ENCODE data around the gene PEPD.

PEPD gene

GRCh38 chr19:33504058-33504444, 17.5 kb downstream of the PEPD start:
- no peaks in the 10 kb centered on the region for H3K4me1 ChIP-seq (ENCODE audit: control insufficient read depth, insufficient read depth, low read length)
- H3K36me3 ChIP-seq (ENCODE audit: control insufficient read depth, insufficient read depth, low read length): peaks cover 25% of the 10 kb centered on the region
- H3K27ac ChIP-seq (ENCODE audit: low read depth, low read length): no peak overlapping the region
- no peak overlapping the region for H3K4me3 ChIP-seq (ENCODE audit: low read depth, low read length)
- H3K27me3 ChIP-seq (ENCODE audit: control insufficient read depth, insufficient read depth, low read length): no peaks in the 10 kb centered on the region
- H3K9me3 ChIP-seq (ENCODE audit: control insufficient read depth, insufficient read depth, low read length): no peaks in the 10 kb centered on the region
- no peak overlapping the region for H3K9ac ChIP-seq (ENCODE audit: low read depth, low read length)

- Histone ChIP-seq H3K27ac (ENCODE audit: low read depth, low read length) (no peak overlapping the region), H3K4me3 (ENCODE audit: low read depth, low read length) (no peak overlapping the region), H3K9me3 (ENCODE audit: control insufficient read depth, insufficient read depth, low read length) (no peaks in the 10 kb centered on the region), H3K9ac (ENCODE audit: low read depth, low read length) (no peak overlapping the region), H3K36me3 (ENCODE audit: control insufficient read depth, insufficient read depth, low read length) (peaks cover 25% of the 10 kb centered on the region), H3K27me3 (ENCODE audit: control insufficient read depth, insufficient read depth, low read length) (no peaks in the 10 kb centered on the region), H3K4me1 (ENCODE audit: control insufficient read depth, insufficient read depth, low read length) (no peaks in the 10 kb centered on the region)
These were observed 18.0 kb downstream of the PEPD start for GRCh38 chr19:33503433-33504057.

- Histone ChIP-seq H3K9ac (ENCODE audit: low read depth, low read length) (no peak overlapping the region), H3K4me1 (ENCODE audit: control insufficient read depth, insufficient read depth, low read length) (no peaks in the 10 kb centered on the region), H3K36me3 (ENCODE audit: control insufficient read depth, insufficient read depth, low read length) (peaks cover 28% of the 10 kb centered on the region), H3K27me3 (ENCODE audit: control insufficient read depth, insufficient read depth, low read length) (no peaks in the 10 kb centered on the region), H3K9me3 (ENCODE audit: control insufficient read depth, insufficient read depth, low read length) (no peaks in the 10 kb centered on the region), H3K27ac (ENCODE audit: low read depth, low read length) (no peak overlapping the region), H3K4me3 (ENCODE audit: low read depth, low read length) (no peak overlapping the region)
These were observed 18.6 kb downstream of the PEPD start for GRCh38 chr19:33503030-33503429.

GRCh38 chr19:33502521-33502920, 19.1 kb downstream of the PEPD start:
- Histone ChIP-seq H3K4me1 (ENCODE audit: control insufficient read depth, insufficient read depth, low read length) (no peaks in the 10 kb centered on the region), H3K9ac (ENCODE audit: low read depth, low read length) (no peak overlapping the region), H3K4me3 (ENCODE audit: low read depth, low read length) (no peak overlapping the region), H3K9me3 (ENCODE audit: control insufficient read depth, insufficient read depth, low read length) (no peaks in the 10 kb centered on the region), H3K36me3 (ENCODE audit: control insufficient read depth, insufficient read depth, low read length) (peaks cover 30% of the 10 kb centered on the region), H3K27ac (ENCODE audit: low read depth, low read length) (no peak overlapping the region), H3K27me3 (ENCODE audit: control insufficient read depth, insufficient read depth, low read length) (no peaks in the 10 kb centered on the region)

- Histone ChIP-seq H3K9ac (ENCODE audit: low read depth, low read length) (no peak overlapping the region), H3K9me3 (ENCODE audit: control insufficient read depth, insufficient read depth, low read length) (no peaks in the 10 kb centered on the region), H3K27ac (ENCODE audit: low read depth, low read length) (no peak overlapping the region), H3K4me3 (ENCODE audit: low read depth, low read length) (no peak overlapping the region), H3K4me1 (ENCODE audit: control insufficient read depth, insufficient read depth, low read length) (no peaks in the 10 kb centered on the region), H3K36me3 (ENCODE audit: control insufficient read depth, insufficient read depth, low read length) (peaks cover 33% of the 10 kb centered on the region), H3K27me3 (ENCODE audit: control insufficient read depth, insufficient read depth, low read length) (no peaks in the 10 kb centered on the region)
These were observed 19.8 kb downstream of the PEPD start for GRCh38 chr19:33501693-33502356.

- Histone ChIP-seq H3K4me1 (ENCODE audit: control insufficient read depth, insufficient read depth, low read length) (no peaks in the 10 kb centered on the region), H3K27me3 (ENCODE audit: control insufficient read depth, insufficient read depth, low read length) (no peaks in the 10 kb centered on the region), H3K27ac (ENCODE audit: low read depth, low read length) (no peak overlapping the region), H3K4me3 (ENCODE audit: low read depth, low read length) (no peak overlapping the region), H3K9me3 (ENCODE audit: control insufficient read depth, insufficient read depth, low read length) (no peaks in the 10 kb centered on the region), H3K36me3 (ENCODE audit: control insufficient read depth, insufficient read depth, low read length) (peaks cover 33% of the 10 kb centered on the region), H3K9ac (ENCODE audit: low read depth, low read length) (no peak overlapping the region)
These were observed 20.6 kb downstream of the PEPD start for GRCh38 chr19:33500991-33501390.

- no peaks in the 10 kb centered on the region for H3K4me1 ChIP-seq (ENCODE audit: control insufficient read depth, insufficient read depth, low read length)
- no peak overlapping the region for H3K4me3 ChIP-seq (ENCODE audit: low read depth, low read length)
- H3K27me3 ChIP-seq (ENCODE audit: control insufficient read depth, insufficient read depth, low read length): no peaks in the 10 kb centered on the region
- no peaks in the 10 kb centered on the region for H3K9me3 ChIP-seq (ENCODE audit: control insufficient read depth, insufficient read depth, low read length)
- H3K36me3 ChIP-seq (ENCODE audit: control insufficient read depth, insufficient read depth, low read length): peaks cover 33% of the 10 kb centered on the region
- H3K9ac ChIP-seq (ENCODE audit: low read depth, low read length): no peak overlapping the region
- H3K27ac ChIP-seq (ENCODE audit: low read depth, low read length): no peak overlapping the region
These were observed 21.0 kb downstream of the PEPD start for GRCh38 chr19:33500586-33500985.

- peaks cover 33% of the 10 kb centered on the region for H3K36me3 ChIP-seq (ENCODE audit: control insufficient read depth, insufficient read depth, low read length)
- no peaks in the 10 kb centered on the region for H3K27me3 ChIP-seq (ENCODE audit: control insufficient read depth, insufficient read depth, low read length)
- H3K4me1 ChIP-seq (ENCODE audit: control insufficient read depth, insufficient read depth, low read length): no peaks in the 10 kb centered on the region
- H3K9ac ChIP-seq (ENCODE audit: low read depth, low read length): no peak overlapping the region
- no peak overlapping the region for H3K27ac ChIP-seq (ENCODE audit: low read depth, low read length)
- H3K9me3 ChIP-seq (ENCODE audit: control insufficient read depth, insufficient read depth, low read length): no peaks in the 10 kb centered on the region
- H3K4me3 ChIP-seq (ENCODE audit: low read depth, low read length): no peak overlapping the region
These were observed 21.7 kb downstream of the PEPD start for GRCh38 chr19:33499671-33500506.

GRCh38 chr19:33499248-33499647, 22.3 kb downstream of the PEPD start:
- no peaks in the 10 kb centered on the region for H3K9me3 ChIP-seq (ENCODE audit: control insufficient read depth, insufficient read depth, low read length)
- no peaks in the 10 kb centered on the region for H3K4me1 ChIP-seq (ENCODE audit: control insufficient read depth, insufficient read depth, low read length)
- H3K9ac ChIP-seq (ENCODE audit: low read depth, low read length): no peak overlapping the region
- no peaks in the 10 kb centered on the region for H3K27me3 ChIP-seq (ENCODE audit: control insufficient read depth, insufficient read depth, low read length)
- peaks cover 33% of the 10 kb centered on the region for H3K36me3 ChIP-seq (ENCODE audit: control insufficient read depth, insufficient read depth, low read length)
- H3K27ac ChIP-seq (ENCODE audit: low read depth, low read length): no peak overlapping the region
- no peak overlapping the region for H3K4me3 ChIP-seq (ENCODE audit: low read depth, low read length)

- H3K9ac ChIP-seq (ENCODE audit: low read depth, low read length): no peak overlapping the region
- H3K36me3 ChIP-seq (ENCODE audit: control insufficient read depth, insufficient read depth, low read length): peaks cover 33% of the 10 kb centered on the region
- H3K27ac ChIP-seq (ENCODE audit: low read depth, low read length): no peak overlapping the region
- H3K9me3 ChIP-seq (ENCODE audit: control insufficient read depth, insufficient read depth, low read length): no peaks in the 10 kb centered on the region
- no peaks in the 10 kb centered on the region for H3K4me1 ChIP-seq (ENCODE audit: control insufficient read depth, insufficient read depth, low read length)
- H3K27me3 ChIP-seq (ENCODE audit: control insufficient read depth, insufficient read depth, low read length): no peaks in the 10 kb centered on the region
- H3K4me3 ChIP-seq (ENCODE audit: low read depth, low read length): no peak overlapping the region
These were observed 23.1 kb downstream of the PEPD start for GRCh38 chr19:33498391-33499000.

- Histone ChIP-seq H3K4me1 (ENCODE audit: control insufficient read depth, insufficient read depth, low read length) (no peaks in the 10 kb centered on the region), H3K36me3 (ENCODE audit: control insufficient read depth, insufficient read depth, low read length) (peaks cover 33% of the 10 kb centered on the region), H3K27ac (ENCODE audit: low read depth, low read length) (no peak overlapping the region), H3K4me3 (ENCODE audit: low read depth, low read length) (no peak overlapping the region), H3K27me3 (ENCODE audit: control insufficient read depth, insufficient read depth, low read length) (no peaks in the 10 kb centered on the region), H3K9me3 (ENCODE audit: control insufficient read depth, insufficient read depth, low read length) (no peaks in the 10 kb centered on the region), H3K9ac (ENCODE audit: low read depth, low read length) (no peak overlapping the region)
These were observed 23.8 kb downstream of the PEPD start for GRCh38 chr19:33497778-33498175.
